K562 treated with DMSO at 1 percent for 4 hours (cell line): ENCODE results near the gene RTF2. TPM values are rescaled to one million over a fixed set of nuclear protein-coding genes. Genes with fewer than 3 reads are reported as not detected.

Experiments used
- total RNA-seq: library from RNA; unstranded; fragments of 300-600 nt; gene quantifications from 2 replicates; pipeline ENCODE4 v1.2.3, GENCODE V29; 2022; ENCODE audit not compliant: insufficient read depth

Gene RTF2, protein sequence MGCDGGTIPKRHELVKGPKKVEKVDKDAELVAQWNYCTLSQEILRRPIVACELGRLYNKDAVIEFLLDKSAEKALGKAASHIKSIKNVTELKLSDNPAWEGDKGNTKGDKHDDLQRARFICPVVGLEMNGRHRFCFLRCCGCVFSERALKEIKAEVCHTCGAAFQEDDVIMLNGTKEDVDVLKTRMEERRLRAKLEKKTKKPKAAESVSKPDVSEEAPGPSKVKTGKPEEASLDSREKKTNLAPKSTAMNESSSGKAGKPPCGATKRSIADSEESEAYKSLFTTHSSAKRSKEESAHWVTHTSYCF
- 54.8 and 62.2 TPM in 2 replicates for total RNA-seq

DNA sequence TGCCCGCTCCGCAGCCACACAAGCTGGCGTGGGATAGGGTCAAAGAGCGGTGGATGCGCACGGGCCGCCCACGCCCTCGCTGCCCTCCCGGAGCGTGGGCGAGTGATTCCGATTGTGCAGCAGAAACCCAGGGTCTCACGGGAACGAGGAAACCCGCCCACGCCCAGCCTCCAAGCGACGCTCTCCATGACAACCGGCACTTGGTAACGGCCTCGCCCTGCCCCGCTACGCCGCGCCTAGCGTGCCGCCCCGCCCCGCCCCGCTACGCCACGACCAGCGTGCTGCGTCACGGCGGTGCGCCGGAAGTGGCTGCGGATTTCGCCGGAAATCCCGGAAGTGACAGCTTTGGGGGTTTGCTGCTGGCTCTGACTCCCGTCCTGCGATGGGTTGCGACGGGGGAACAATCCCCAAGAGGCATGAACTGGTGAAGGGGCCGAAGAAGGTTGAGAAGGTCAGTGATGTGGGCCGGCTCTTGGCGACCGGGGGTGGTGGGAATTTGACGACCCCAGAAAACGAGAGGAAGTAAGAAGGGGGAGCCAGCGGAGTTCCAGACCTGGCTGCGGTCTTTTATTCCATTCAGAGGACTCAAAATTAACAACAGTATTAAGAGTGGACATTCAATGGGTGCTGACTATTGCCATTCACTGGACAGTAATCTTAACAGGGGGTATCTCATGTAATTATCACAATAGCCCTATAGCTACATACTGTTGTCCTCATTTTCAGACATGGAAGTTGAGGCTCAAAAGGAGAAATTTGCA lies at the start of gene RTF2:
Gene RTF2 (plus strand): TSS at position 312 of the 761 bp plus-strand sequence. CDS start 71 bp downstream, at position 383.

DNA sequence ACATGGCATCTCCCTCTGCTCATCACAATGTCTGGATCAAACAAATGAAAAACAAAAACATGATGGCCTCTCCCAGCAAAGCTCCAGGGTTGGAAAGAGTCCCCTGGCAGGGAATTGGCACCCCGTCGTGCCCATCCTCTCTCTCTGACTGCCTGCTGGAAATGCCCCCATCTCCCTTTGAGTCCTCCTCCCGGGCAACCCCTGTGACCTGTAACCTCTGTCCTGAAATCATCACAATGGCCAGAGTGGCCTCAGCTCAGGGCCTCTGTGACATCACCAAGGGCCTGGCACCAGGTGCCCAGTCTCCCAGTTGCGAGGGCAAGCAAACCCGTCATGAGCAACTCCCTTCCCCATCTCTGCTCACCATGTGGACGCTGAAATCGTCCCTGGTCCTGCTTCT lies 56.0 kb downstream of the RTF2 start, which contains the start of gene FAM209A:
Gene FAM209A (plus strand): TSS at position 301 of the 400 bp plus-strand sequence. CDS start 65 bp downstream, at position 366.

DNA sequence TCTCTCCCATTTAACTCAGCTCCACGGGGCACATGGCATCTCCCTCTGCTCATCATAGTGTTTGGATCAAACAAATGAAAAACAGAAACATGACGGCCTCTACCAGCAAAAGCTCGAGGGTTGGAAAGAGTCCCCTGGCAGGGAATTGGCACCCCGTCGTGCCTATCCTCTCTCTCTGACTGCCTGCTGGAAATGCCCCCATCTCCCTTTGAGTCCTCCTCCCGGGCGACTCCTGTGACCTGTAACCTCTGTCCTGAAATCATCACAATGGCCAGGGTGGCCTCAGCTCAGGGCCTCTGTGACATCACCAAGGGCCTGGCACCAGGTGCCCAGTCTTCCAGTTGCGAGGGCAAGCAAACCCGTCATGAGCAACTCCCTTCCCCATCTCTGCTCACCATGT lies 64.5 kb downstream of the RTF2 start, which contains the start of gene FAM209B:
Gene FAM209B (plus strand): TSS at position 301 of the 400 bp plus-strand sequence. CDS start 96 bp downstream, at position 397.

Other genes with a start within 250 kb of the RTF2 start
- not detected in 2 replicates for gene MC3R, start 219.9 kb upstream of the RTF2 start, total RNA-seq
- gene FAM210B, start 109.7 kb upstream of the RTF2 start, total RNA-seq = 46.8 and 55.1 TPM in 2 replicates
- 67.0 and 87.0 TPM in 2 replicates for gene AURKA, start 76.4 kb upstream of the RTF2 start, total RNA-seq
- 10.7 and 15.7 TPM in 2 replicates for gene CSTF1, start 76.0 kb upstream of the RTF2 start, total RNA-seq
- 6.1 and 7.4 TPM in 2 replicates for gene CASS4, start 56.4 kb upstream of the RTF2 start, total RNA-seq
- 2.0 TPM in 1 of 2 replicates, not detected in the other for gene FAM209A, start 56.1 kb downstream of the RTF2 start, total RNA-seq
- gene FAM209B, start 64.6 kb downstream of the RTF2 start, total RNA-seq = not detected in 2 replicates
- gene TFAP2C, start 160.7 kb downstream of the RTF2 start, total RNA-seq = not detected in 2 replicates